ENCODE measurements around the gene ATP2C2.

- TF ChIP-seq CTCF (IDR thresholded peaks at IDR 0.05; ENCODE audit: insufficient read depth, low read length): no peak
- no peak for TF ChIP-seq REST (IDR thresholded peaks at IDR 0.05; ENCODE audit: insufficient replicate concordance, low read depth)
- no peak for TF ChIP-seq SPI1 (IDR thresholded peaks at IDR 0.05; ENCODE audit: borderline replicate concordance, low read depth)
- no peak for TF ChIP-seq POLR2AphosphoS5 (IDR thresholded peaks at IDR 0.05; ENCODE audit: low read depth)
Observed at GRCh38 chr16:84478172-84478947, 110.0 kb downstream of the ATP2C2 start.

Data from HL-60 (cell line).